Measurements from ENCODE around the gene ATG2A. TPM values are rescaled to one million over a fixed set of nuclear protein-coding genes. Genes with fewer than 3 reads are reported as not detected.

ATG2A gene
- total and polyA plus RNA-seq, 9 of the 15 experiments (the other 6 are each of a cell fraction or from before 2014, with no cell fraction given) = 0.25 to 45.9 (median 5.2) TPM

GRCh38 chr11:64894070-64894811 is 22.8 kb downstream of the ATG2A start (continued):
- no peak for TF ChIP-seq EGR1 (conservative IDR thresholded peaks at IDR 0.05)
- 0 out of 2 replicates have a peak, but pooled peaks have one; percentile 12 for TF ChIP-seq ZKSCAN1 (IDR thresholded peaks at IDR 0.05; ENCODE audit: low read depth, low read length)
- no peak for TF ChIP-seq ZNF444 (CRISPR knock-in tag; IDR thresholded peaks at IDR 0.05)
- no peak for TF ChIP-seq CBFA2T3 (IDR thresholded peaks at IDR 0.05)
- TF ChIP-seq ELF4 (CRISPR knock-in tag; IDR thresholded peaks at IDR 0.05) = no peak
- TF ChIP-seq PRPF4 (IDR thresholded peaks at IDR 0.05; ENCODE audit: insufficient read depth, low read depth, low read length, poor library complexity, severe bottlenecking) = no peak
- TF ChIP-seq CCAR2 (IDR thresholded peaks at IDR 0.05; ENCODE audit: low read depth, low read length) = no peak
- no peak for TF ChIP-seq ZNF785 (CRISPR knock-in tag; IDR thresholded peaks at IDR 0.05)
- TF ChIP-seq ZSCAN32 (CRISPR knock-in tag; IDR thresholded peaks at IDR 0.05) = no peak
- TF ChIP-seq RHOXF2B (CRISPR knock-in tag; conservative IDR thresholded peaks at IDR 0.05) = no peak; the same call in 1 of the 2 replicates
- TF ChIP-seq TEAD2 (tag; IDR thresholded peaks at IDR 0.05) = no peak
- peak; percentile 87 for TF ChIP-seq TFAP4 (CRISPR knock-in tag; IDR thresholded peaks at IDR 0.05; ENCODE audit: borderline replicate concordance)
- TF ChIP-seq SRSF7 (optimal IDR thresholded peaks at IDR 0.05; ENCODE audit: low read depth, low read length) = no peak
- no peak for TF ChIP-seq CEBPZ (IDR thresholded peaks at IDR 0.05; ENCODE audit: borderline replicate concordance, low read depth, low read length)
- TF ChIP-seq CC2D1A (IDR thresholded peaks at IDR 0.05) = peak; percentile 82
- TF ChIP-seq ZNF584 (CRISPR knock-in tag; IDR thresholded peaks at IDR 0.05; ENCODE audit: low read depth) = no peak
- no peak for TF ChIP-seq ZNF311 (CRISPR knock-in tag; IDR thresholded peaks at IDR 0.05)
- TF ChIP-seq ARID3B (CRISPR knock-in tag; IDR thresholded peaks at IDR 0.05; ENCODE audit: borderline replicate concordance) = no peak
- TF ChIP-seq CBX5 (IDR thresholded peaks at IDR 0.05; ENCODE audit: borderline replicate concordance, low read depth) = no peak
- TF ChIP-seq ETV6 (IDR thresholded peaks at IDR 0.05; ENCODE audit: borderline replicate concordance in 1 of 2, low read depth in 2 of 2, low read length in 1 of 2) = no peak
- no peak for TF ChIP-seq ETV6 (CRISPR knock-in tag; IDR thresholded peaks at IDR 0.05; ENCODE audit: borderline replicate concordance)
- no peak for TF ChIP-seq ADNP (tag; IDR thresholded peaks at IDR 0.05)
- no peak for TF ChIP-seq ZNF57 (CRISPR knock-in tag; IDR thresholded peaks at IDR 0.05)

Data from K562 (cell line).